ENCODE results near the gene NUDT3. TPM values are rescaled to one million over a fixed set of nuclear protein-coding genes. Genes with fewer than 3 reads are reported as not detected.

The NUDT3 gene
- total RNA-seq, 1 donor from 2014 or later, result 31.7 TPM

GRCh38 chr6:34317172-34317477, 75.3 kb downstream of the NUDT3 start:
- no peaks in the 10 kb centered on the region for H3K27me3 ChIP-seq (ENCODE audit: control insufficient read depth, insufficient read depth, low read length)
- no peak for TF ChIP-seq CTCF (IDR thresholded peaks at IDR 0.05; ENCODE audit: insufficient read depth, low read length, poor library complexity, severe bottlenecking)
- no peaks in the 10 kb centered on the region for H3K36me3 ChIP-seq (ENCODE audit: control insufficient read depth, insufficient read depth, low read length)
- H3K4me3 ChIP-seq (ENCODE audit: low read depth, low read length), result no peak overlapping the region
- no peak for DNase-seq (ENCODE audit: low read depth)

DNA sequence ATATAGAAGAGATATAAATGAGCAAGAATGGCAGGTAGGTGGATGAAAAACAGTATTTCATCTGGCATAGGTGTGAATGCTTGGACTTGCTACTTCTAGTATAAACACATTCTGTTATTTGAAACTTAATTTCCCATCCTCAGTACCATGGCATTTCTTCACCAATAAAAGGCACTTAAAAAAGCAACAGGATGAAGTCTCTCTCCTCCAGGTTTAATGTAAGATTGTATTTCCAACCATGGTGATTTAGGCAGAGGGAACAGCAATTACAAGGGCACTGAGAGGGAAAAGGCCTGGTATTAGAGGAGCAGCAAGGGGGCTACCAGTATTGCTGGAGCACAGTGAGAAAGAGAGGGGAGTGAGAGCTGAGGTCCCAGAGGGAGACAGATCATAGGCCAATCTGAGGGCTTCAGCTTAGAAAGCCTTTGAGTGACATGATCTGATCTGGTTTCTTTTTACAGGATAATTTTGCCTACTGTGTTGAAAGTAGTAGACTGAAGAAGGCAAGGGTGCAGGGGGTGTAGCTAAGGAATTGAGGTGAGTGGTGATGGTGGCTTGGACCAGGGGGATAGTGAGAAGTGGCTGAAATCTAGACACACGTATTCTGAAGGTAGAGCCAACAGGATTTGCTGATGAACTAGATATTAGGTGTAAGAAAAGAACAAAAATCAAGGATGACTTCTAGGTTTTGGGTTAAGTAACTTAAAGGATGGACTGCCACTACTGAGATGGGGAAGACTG, 75.9 kb downstream of the NUDT3 start:
- no peak for DNase-seq (ENCODE audit: low read depth)
- TF ChIP-seq CTCF (IDR thresholded peaks at IDR 0.05; ENCODE audit: insufficient read depth, low read length, poor library complexity, severe bottlenecking), result no peak
- H3K36me3 ChIP-seq (ENCODE audit: control insufficient read depth, insufficient read depth, low read length), result no peaks in the 10 kb centered on the region
- H3K4me3 ChIP-seq (ENCODE audit: low read depth, low read length), result no peak overlapping the region
- no peaks in the 10 kb centered on the region for H3K27me3 ChIP-seq (ENCODE audit: control insufficient read depth, insufficient read depth, low read length)

DNA sequence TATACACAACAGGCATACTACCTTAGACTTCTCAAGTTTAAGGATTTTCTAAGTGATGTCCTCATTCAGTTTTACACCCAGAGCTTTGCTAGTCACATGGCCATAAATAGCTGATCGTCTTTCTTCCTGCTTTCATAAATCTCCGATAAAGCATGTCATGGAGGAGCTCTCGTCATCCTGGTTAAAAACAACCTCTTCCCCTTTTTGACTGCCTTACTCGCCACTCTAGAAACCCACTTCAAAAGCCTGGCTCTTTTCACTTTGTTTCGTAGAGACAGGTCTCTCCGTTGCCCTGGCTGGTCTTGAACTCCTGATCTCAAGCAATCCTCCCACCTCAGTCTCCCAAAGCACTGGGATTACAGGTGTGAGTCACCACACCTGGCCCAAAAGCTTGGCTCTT, 76.7 kb downstream of the NUDT3 start:
- no peaks in the 10 kb centered on the region for H3K27me3 ChIP-seq (ENCODE audit: control insufficient read depth, insufficient read depth, low read length)
- TF ChIP-seq CTCF (IDR thresholded peaks at IDR 0.05; ENCODE audit: insufficient read depth, low read length, poor library complexity, severe bottlenecking), result no peak
- H3K4me3 ChIP-seq (ENCODE audit: low read depth, low read length), result no peak overlapping the region
- DNase-seq (ENCODE audit: low read depth), result no peak
- no peaks in the 10 kb centered on the region for H3K36me3 ChIP-seq (ENCODE audit: control insufficient read depth, insufficient read depth, low read length)

- no peak overlapping the region for H3K4me3 ChIP-seq (ENCODE audit: low read depth, low read length)
- no peak for TF ChIP-seq CTCF (IDR thresholded peaks at IDR 0.05; ENCODE audit: insufficient read depth, low read length, poor library complexity, severe bottlenecking)
- no peak for DNase-seq (ENCODE audit: low read depth)
- no peaks in the 10 kb centered on the region for H3K36me3 ChIP-seq (ENCODE audit: control insufficient read depth, insufficient read depth, low read length)
- H3K27me3 ChIP-seq (ENCODE audit: control insufficient read depth, insufficient read depth, low read length), result no peaks in the 10 kb centered on the region
Measured at GRCh38 chr6:34315256-34315655, 77.2 kb downstream of the NUDT3 start.

DNA sequence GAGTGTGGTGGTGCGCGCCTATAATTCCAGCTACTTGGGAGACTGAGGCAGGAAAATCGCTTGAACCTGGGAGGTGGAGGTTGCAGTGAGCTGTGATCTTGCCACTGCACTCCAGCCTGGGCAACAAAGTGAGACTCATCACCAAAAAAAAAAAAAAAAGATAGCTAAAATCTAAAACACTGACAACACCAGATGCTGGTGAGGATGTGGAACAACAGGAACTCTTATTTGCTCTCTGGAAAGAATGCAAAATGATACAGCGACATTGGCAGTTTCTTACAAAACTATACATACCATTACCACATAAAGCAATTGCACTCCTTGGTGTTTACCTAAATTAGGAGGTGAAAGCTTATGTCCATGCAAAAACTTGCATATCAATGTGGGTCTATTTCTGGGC, 80.2 kb downstream of the NUDT3 start:
- Histone ChIP-seq H3K27me3 (ENCODE audit: control insufficient read depth, insufficient read depth, low read length) (no peaks in the 10 kb centered on the region), H3K36me3 (ENCODE audit: control insufficient read depth, insufficient read depth, low read length) (no peaks in the 10 kb centered on the region), H3K4me3 (ENCODE audit: low read depth, low read length) (no peak overlapping the region)
- no peak for TF ChIP-seq CTCF (IDR thresholded peaks at IDR 0.05; ENCODE audit: insufficient read depth, low read length, poor library complexity, severe bottlenecking)
- no peak for DNase-seq (ENCODE audit: low read depth)

- no peaks in the 10 kb centered on the region for H3K36me3 ChIP-seq (ENCODE audit: control insufficient read depth, insufficient read depth, low read length)
- no peak for TF ChIP-seq CTCF (IDR thresholded peaks at IDR 0.05; ENCODE audit: insufficient read depth, low read length, poor library complexity, severe bottlenecking)
- no peak for DNase-seq (ENCODE audit: low read depth)
- no peak overlapping the region for H3K4me3 ChIP-seq (ENCODE audit: low read depth, low read length)
- H3K27me3 ChIP-seq (ENCODE audit: control insufficient read depth, insufficient read depth, low read length), result no peaks in the 10 kb centered on the region
Measured at GRCh38 chr6:34310817-34311216, 81.7 kb downstream of the NUDT3 start.
